Endothelial cell of umbilical vein (primary cell): Measurements from ENCODE around the gene GLIS2. TPM values are rescaled to one million over a fixed set of nuclear protein-coding genes. Genes with fewer than 3 reads are reported as not detected.
A peak's percentile ranks its signal among the peaks of the same experiment; 100 is the strongest.

ENCODE experiments used
- BruUV-seq: library from RNA; stranded (reverse); fragments of 400-500 nt; replicated peaks from 2 replicates; lab custom pipeline; 2021; lab: Mats Ljungman, UMichigan
- CTCF ChIA-PET: fragments of 300-600, 350-600 bp; sonication (Branson Sonifier 250); formaldehyde crosslinking; loops from one replicate; lab custom pipeline; 2021; ENCODE audit warnings: antibody characterized with exemption, inconsistent platforms; lab: Charles Lee
- POLR2A ChIA-PET: fragments of 300-600, 350-600 bp; sonication (Branson Sonifier 250); formaldehyde crosslinking; loops from one replicate; lab custom pipeline; 2021; ENCODE audit warnings: antibody characterized with exemption, inconsistent platforms; lab: Charles Lee
- DNase-seq: peaks from one replicate; pipeline ENCODE4 v3.0.0-alpha.2; 2011; ENCODE audit warnings: low read depth, low spot score
- FAIRE-seq: peaks from 2 replicates; lab custom pipeline; 2011; peaks lifted over from hg19 to GRCh38; lab: Jason Lieb, UNC
- H2AFZ ChIP-seq: 2 replicates; pipeline ENCODE4 v1.6.0; 2012; ENCODE audit warnings: low read depth, low read length, control low read depth, inconsistent platforms
- H3K27ac ChIP-seq: 2 replicates; pipeline ENCODE4 v1.5.1; 2011; ENCODE audit warnings: low read depth, mild to moderate bottlenecking, control low read depth, low read length, moderate library complexity; ENCODE audit not compliant: insufficient read depth
- H3K27me3 ChIP-seq, 2 experiments: 2 replicates each; pipeline versions ENCODE4 v1.6.0 to v1.6.1; 2011; ENCODE audit warnings: low read length in 2 of 2, mixed read lengths in 1 of 2; ENCODE audit not compliant: control insufficient read depth in 2 of 2, insufficient read depth in 2 of 2
- H3K36me3 ChIP-seq, 2 experiments: 2 replicates in 1 of 2; 3 replicates in 1 of 2; pipeline ENCODE4 v1.5.1; 2011; ENCODE audit warnings: low read length in 2 of 2, mild to moderate bottlenecking in 1 of 2, moderate library complexity in 1 of 2; ENCODE audit not compliant: control insufficient read depth in 2 of 2, insufficient read depth in 2 of 2; ENCODE audit errors: extremely low read depth in 1 of 2
- H3K4me1 ChIP-seq: 3 replicates; pipeline ENCODE4 v1.5.1; 2011; ENCODE audit warnings: mild to moderate bottlenecking, low read length; ENCODE audit not compliant: control insufficient read depth, insufficient read depth; ENCODE audit errors: extremely low read depth
- H3K4me2 ChIP-seq: 2 replicates; pipeline ENCODE4 v1.6.1; 2011; ENCODE audit warnings: low read length, control low read depth, mixed read lengths; ENCODE audit not compliant: insufficient read depth
- H3K4me3 ChIP-seq, 3 experiments: fragments of 200-600 bp in 1 of 3; sonication (generic), shearing (Covaris generic) in 1 of 3; replicated peaks in 1 of 3; 2 replicates each; pipeline ENCODE4 v1.5.1; 2011 to 2016; ENCODE audit warnings: control low read depth in 3 of 3, low read length in 3 of 3, mild to moderate bottlenecking in 2 of 3, inconsistent platforms in 1 of 3, low read depth in 1 of 3, moderate library complexity in 1 of 3; ENCODE audit not compliant: insufficient read depth in 1 of 3
- H3K79me2 ChIP-seq: 2 replicates; pipeline ENCODE4 v1.6.0; 2012; ENCODE audit warnings: low read length, inconsistent platforms; ENCODE audit not compliant: control insufficient read depth, insufficient read depth
- H3K9ac ChIP-seq: replicated peaks from 2 replicates; pipeline ENCODE3; 2011; ENCODE audit warnings: low read length, control low read depth; ENCODE audit not compliant: insufficient read depth; ENCODE audit errors: extremely low read depth
- H3K9me1 ChIP-seq: replicated peaks from 3 replicates; pipeline ENCODE4 v1.6.0; 2011; ENCODE audit warnings: mild to moderate bottlenecking, low read length; ENCODE audit not compliant: control insufficient read depth, insufficient read depth; ENCODE audit errors: extremely low read depth
- H3K9me3 ChIP-seq: replicated peaks from 2 replicates; pipeline ENCODE4 v1.5.1; 2012; ENCODE audit warnings: low read length, inconsistent platforms; ENCODE audit not compliant: control insufficient read depth, insufficient read depth
- H4K20me1 ChIP-seq: replicated peaks from 2 replicates; pipeline ENCODE3; 2011; ENCODE audit warnings: mild to moderate bottlenecking, low read length; ENCODE audit not compliant: control insufficient read depth, insufficient read depth; ENCODE audit errors: extremely low read depth
- CTCF ChIP-seq, 2 donors: IDR thresholded peaks; 1 replicate in 1 of 2; 2 replicates in 1 of 2; pipeline ENCODE4 v1.5.1; 2011; ENCODE audit warnings: low read length in 2 of 2, mild to moderate bottlenecking in 2 of 2, moderate library complexity in 2 of 2, control low read depth in 1 of 2, inconsistent platforms in 1 of 2, low read depth in 1 of 2; ENCODE audit not compliant: insufficient read depth in 1 of 2; ENCODE audit errors: extremely low read depth in 1 of 2
- EZH2 ChIP-seq: IDR thresholded peaks from 2 replicates; pipeline ENCODE4 v1.6.1; 2012; ENCODE audit warnings: borderline replicate concordance, low read depth, mild to moderate bottlenecking, moderate library complexity, low read length, inconsistent platforms; ENCODE audit not compliant: severe bottlenecking
- dilution Hi-C: fragments of 300-500 bp; cut with MboI; formaldehyde crosslinking; loops from one replicate; pipeline ENCODE4 v1.15.0; 2019; ENCODE audit warnings: low sequenced_read_pairs; ENCODE audit not compliant: extremely low pct_ligation_motif_present
- intact Hi-C: fragments of 100-400 bp; cut with micrococcal nuclease; formaldehyde crosslinking; loops from one replicate; pipeline ENCODE4 v1.10.0; 2022
- polyA plus RNA-seq, 4 experiments: library from polyadenylated mRNA; depleted of rRNA in 3 of 4; stranded (reverse) in 3 of 4; unstranded in 1 of 4; fragments of >200 nt; gene quantifications; 2 replicates each; pipeline versions ENCODE4 v1.2.1 to v1.2.3, GENCODE V29; 2011 to 2012; ENCODE audit warnings: missing spikeins in 1 of 4
- total RNA-seq: library from RNA; stranded (reverse); gene quantifications from 2 replicates; pipeline ENCODE4 v1.2.3, GENCODE V29; 2021

Gene GLIS2
- total and polyA plus RNA-seq, 2 donors (not counting 3 experiments of a cell fraction or from before 2014, with no cell fraction given) = 4.6 to 10.1 TPM

GRCh38 chr16:4313563-4314531 lies 2.0 kb upstream of the GLIS2 start:
- Histone ChIP-seq H3K79me2 (peaks cover 22% of the 10 kb centered on the region), H3K9ac (no peak overlapping the region), H3K4me1 (peaks cover 14% of the 10 kb centered on the region), H3K4me2 (no peak overlapping the region), H3K27me3 (no peaks in the 10 kb centered on the region), H3K27ac (no peak overlapping the region), H3K9me1 (no peaks in the 10 kb centered on the region), H3K36me3 (no peaks in the 10 kb centered on the region), H2AFZ (no peak overlapping the region), H3K4me3 (no peak overlapping the region), H4K20me1 (no peaks in the 10 kb centered on the region), H3K9me3 (no peaks in the 10 kb centered on the region)
- dilution Hi-C loops = no loop called here
- intact Hi-C loops = loop anchor here (1.0 kb wide), 1 partner anchor 16 kb away; no protein-coding TSS in a partner anchor
- BruUV-seq = no TSS peak
- peak; percentile 67 for FAIRE-seq
- no peak for DNase-seq
- CTCF ChIA-PET = interaction anchor here (1.9 to 8.6 kb wide), 5 partner anchors 10 to 40 kb away, joined by 6 to 135 read pairs (median 16); partner anchors contain the start of gene TFAP4
- POLR2A ChIA-PET = no interaction called here
- TF ChIP-seq CTCF (IDR thresholded peaks at IDR 0.05; ENCODE audit: extremely low read depth in 1 of 2, insufficient read depth in 1 of 2, low read depth in 1 of 2, low read length in 2 of 2) = peak; percentile 91 to 92
- no peak for TF ChIP-seq EZH2
